NCI-H1694 treated with DMSO at 0.1 percent for 48 hours (cell line): Measurements from ENCODE around the gene ASF1A.
A peak's percentile ranks its signal among the peaks of the same experiment; 100 is the strongest.
"Not testable (repeated sequence)": the region's sequence is repeated elsewhere in the genome, so short reads cannot be mapped to it uniquely, and the experiment has no call there.

Experiments used
- DNase-seq: peaks from one replicate; lab custom pipeline; 2025; lab: John Stamatoyannopoulos, UW

Gene ASF1A

DNA sequence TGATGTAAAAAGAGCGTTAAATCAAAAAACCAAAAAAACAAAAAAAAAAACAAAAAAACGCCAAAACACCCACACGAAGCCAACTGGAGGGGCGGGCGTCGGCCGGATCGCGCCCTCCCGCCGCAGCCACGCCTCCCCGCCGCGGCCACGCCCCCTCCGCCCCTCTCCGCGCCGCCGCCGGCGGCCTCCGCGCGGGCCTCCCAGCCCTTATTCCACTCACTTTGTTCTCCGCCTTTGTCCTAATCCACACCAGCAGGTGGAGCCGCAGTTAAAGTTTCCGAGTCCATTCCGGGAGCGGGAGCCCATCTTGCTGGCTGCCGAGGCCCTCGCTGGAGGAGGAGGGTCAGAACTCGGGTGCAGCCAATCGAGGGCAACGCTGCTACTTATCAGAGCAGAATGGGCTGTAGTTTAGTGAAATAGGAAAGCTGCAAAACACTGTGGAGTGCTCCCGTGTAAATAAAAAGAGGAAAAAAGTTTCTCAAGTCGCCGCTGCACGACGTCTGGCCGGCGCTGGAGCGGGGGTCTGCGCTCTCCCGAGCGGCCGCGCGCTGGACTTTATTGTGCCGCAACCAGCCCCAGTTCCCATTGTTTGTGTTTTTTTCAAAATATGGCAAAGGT lies at the start of gene ASF1A:
ASF1A (plus strand) TSS at position 346 of the 618 bp plus-strand sequence; CDS start at position 608, 262 bp downstream.
- peak; percentile 93 for DNase-seq

DNA sequence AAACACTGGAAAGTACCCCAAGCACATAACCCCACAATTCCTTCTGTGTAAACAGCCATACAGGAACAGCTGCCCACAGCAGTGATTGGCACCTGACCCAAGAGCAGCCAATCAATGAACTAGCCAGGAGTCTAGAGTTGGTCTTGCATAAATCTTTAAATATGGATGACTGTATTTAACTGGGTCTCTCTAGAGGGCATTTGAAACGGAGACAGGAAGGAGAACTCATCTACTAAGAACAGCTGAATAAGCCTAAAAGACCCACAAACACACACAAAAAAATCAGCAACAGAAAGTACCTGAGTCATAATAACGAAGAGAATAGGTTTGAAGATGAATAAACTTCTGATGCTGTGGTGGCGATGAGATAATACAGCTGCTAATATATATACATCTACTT lies 49.0 kb upstream of the ASF1A start:
- no peak for DNase-seq

- no peak for DNase-seq
Measured at GRCh38 chr6:118853408-118853807, 40.5 kb upstream of the ASF1A start.

DNA sequence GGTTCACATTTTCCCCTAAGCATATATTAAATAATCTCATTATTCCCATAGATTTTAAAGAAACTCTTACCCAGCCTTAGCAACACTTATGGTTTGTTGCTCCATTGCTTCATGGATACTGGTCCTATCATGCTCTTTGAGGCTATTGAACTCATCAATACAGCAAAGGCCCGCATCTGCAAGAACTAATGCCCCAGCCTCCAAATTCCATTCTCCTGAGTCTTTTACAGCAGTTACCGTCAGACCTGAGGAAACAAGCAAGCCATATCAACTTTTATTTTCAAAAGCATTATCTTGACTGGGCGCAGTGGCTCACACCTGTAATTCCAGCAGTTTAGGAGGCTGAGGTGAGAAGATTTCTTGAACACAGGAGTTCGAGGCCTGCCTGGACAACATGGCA lies 37.7 kb upstream of the ASF1A start:
- DNase-seq: no peak

- no peak for DNase-seq
Measured at GRCh38 chr6:118859517-118860064, 34.4 kb upstream of the ASF1A start.

- no peak for DNase-seq
Measured at GRCh38 chr6:118860363-118860762, 33.6 kb upstream of the ASF1A start.

DNA sequence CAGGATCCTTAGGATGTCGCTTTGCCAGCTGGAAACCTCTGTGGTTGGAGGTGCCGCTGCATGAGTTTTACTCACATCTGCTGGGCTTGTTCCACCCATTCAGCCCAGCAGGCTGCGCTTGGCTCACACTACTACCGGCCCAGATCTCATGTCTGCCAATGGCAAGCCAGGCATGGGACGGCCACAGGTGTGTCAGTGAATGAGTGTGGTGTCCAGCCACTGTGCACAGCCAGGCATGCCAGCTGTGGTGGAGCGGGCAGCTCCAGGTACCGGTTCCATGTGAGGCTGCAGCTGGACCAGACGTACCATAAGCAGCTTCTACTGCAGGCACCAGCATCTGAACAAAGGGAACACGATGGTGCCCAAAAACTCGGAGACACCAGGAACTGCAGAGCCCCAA lies 33.1 kb upstream of the ASF1A start:
- no peak for DNase-seq

DNA sequence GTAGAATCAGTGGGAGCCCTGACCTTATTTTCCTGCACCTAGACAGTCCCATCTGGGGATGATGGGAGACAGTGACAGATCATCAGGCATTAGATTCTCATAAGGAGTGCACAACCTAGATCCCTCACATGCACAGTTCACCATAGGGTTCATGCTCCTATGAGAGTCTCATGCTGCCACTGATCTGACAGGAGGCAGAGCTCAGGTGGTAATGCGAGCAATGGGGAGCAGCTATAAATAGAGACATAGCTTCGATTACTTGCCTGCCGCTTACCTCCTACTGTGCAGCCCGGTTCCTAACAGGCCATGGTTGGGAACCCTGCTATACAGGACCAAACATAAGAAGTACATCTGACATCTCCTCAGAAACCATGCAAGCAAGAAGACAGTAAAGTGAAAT lies 31.5 kb upstream of the ASF1A start:
- DNase-seq: no peak

DNA sequence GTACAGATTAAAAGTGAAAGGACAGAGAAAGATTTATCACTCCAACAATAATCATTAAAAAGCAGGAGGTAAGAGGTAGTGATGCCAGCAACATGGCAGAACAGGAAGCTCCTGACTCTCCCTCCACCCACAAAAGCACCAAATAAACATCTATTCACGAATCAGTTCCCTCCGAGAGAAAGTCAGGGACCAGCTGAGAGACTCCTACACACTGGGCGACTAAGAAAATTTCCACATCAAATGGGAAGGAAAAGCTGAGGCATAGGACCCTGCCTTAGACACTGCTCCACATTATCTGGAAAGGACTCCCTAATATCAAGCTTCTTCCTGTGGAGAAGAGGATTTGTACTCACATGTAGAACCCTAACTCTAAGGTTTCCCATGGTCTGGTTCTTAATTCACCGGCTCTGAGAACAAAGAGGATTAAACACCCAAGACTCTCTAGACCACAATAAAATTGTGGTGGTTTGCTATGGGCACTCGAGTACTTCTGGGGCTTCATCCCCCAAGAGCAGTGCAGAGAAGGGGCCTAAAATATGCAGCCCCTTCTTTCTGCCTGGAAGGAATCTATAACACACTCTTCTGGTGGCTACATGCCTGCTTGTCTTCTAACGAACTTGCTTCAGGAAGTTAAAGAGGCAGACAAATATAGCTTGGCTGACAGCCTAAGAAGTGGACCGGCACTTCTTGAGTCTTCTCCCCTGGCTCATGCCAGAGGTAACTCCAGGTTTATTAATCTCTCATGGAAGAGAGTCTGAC lies 29.4 kb upstream of the ASF1A start:
- no peak for DNase-seq

GRCh38 chr6:118865100-118865391 lies 28.9 kb upstream of the ASF1A start:
- no peak for DNase-seq

DNA sequence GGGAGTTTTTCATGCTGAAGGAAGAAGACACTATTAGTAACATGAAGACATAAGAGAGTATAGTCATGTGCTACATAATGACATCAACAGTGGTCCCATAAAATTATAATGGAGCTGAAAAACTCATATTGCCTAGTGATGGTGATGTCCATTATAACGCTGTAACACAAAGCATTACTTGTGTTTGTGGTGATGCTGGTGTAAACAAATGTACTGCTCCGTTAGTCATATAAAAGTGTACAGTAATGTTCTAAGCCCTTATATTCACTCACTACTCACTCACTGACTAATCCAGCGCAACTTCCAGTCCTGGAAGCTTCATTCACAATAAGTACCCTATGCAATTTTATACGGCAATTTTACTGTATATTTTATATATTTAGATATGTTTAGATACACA lies 26.8 kb upstream of the ASF1A start:
- DNase-seq: no peak

DNA sequence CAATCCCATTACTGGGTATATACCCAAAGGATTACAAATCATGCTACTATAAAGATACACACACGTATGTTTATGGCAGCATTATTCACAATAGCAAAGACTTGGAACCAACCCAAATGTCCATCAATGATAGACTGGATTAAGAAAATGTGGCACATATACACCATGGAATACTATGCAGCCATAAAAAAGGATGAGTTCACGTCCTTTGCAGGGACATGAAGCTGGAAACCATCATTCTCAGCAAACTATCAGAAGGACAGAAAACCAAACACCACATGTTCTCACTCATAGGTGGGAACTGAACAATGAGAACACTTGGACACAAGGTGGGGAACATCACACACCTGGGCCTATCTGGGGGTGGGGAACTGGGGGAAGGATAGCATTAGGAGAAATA lies 25.1 kb upstream of the ASF1A start:
- DNase-seq: not testable (repeated sequence)

DNA sequence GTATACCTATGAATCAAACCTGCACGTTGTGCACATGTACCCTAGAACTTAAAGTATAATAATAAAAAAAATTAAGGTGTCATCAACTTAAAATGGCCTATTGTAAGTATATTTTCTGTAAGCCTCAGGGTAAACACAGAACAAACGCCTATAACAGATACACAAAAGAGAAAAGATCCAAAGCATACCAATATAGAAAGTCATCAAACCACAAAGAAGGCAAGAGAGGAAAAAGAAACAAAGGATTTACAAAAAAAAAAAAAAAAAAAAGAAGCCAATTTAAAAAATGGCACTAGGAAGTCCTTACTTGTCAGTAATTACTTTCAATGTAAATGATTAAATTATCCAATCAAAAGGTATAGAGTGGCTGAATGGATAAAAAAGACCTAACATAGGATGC lies 24.6 kb upstream of the ASF1A start:
- no peak for DNase-seq

- no peak for DNase-seq
Measured at GRCh38 chr6:118869894-118870589, 23.9 kb upstream of the ASF1A start.

DNA sequence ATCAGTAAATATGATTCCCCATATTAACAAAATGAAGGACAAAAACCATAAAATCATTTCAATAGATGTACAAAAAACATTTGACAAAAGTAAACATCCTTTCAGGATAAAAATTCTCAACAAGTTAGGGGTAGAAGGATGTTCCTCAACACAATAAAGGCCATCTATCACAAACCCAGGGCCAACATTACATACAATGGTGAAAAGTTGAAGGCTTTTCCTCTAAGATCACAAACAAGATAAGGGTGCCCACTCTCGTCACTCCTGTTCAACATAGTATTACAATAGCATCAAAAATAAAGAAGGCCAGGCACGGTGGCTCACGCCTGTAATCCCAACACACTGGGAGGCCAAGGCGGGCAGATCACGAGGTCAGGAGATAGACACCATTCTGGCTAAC lies 22.6 kb upstream of the ASF1A start:
- no peak for DNase-seq

DNA sequence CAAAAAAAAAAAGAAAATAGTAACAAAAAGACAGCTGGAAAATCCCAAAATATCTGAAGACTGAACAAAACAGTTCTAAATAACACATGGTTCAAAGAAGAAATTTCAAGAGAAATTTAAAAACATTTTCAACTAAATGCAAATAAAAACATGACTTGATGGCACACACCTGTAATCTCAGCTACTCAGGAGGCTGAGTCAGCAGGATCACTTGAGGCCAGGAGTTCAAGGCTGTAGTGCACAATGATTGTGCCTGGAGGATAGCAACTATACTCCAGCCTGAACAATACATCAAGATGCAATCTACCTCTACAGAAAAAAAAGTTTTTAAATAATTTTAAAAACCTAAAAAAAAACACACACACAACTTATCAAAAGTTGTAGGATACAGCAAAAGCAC lies 21.6 kb upstream of the ASF1A start:
- no peak for DNase-seq

- no peak for DNase-seq
Measured at GRCh38 chr6:118872726-118873125, 21.2 kb upstream of the ASF1A start.

GRCh38 chr6:118873239-118873638 lies 20.7 kb upstream of the ASF1A start:
- no peak for DNase-seq

DNA sequence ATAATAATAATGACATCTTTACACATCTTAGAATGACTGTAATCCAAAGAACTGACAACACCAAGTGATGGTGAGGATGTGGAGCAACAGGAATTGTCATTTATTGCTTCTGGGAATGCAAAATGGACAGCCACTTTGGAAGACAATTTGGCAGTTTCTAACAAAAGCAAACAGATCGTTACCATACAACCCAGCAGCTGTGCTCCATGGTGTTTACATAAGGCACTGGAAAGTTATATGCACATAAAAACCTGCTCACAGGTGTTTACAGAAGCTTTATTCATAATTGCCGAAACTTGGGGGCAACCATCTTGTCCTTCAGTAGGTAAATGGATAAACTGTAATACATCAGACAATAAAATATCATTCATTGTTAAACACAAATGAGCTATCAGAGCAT lies 18.3 kb upstream of the ASF1A start:
- no peak for DNase-seq

DNA sequence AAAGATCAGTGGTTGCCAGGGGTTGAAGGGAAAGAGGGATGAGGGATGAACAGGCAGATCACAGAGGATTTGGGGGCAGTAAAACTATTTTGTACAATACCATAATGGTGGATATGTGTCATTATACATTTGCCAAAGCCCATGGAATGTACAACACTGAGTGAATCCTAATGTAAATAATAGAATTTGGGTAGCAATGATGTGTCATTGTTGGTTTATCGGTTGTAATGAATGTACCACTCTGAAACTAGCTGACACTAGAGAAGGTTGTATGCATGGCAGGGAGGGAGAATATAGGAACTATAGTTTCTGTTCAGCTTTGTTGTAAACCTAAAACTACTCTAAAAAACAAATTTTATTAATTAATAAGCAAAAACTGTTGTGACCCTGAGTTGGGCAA lies 17.8 kb upstream of the ASF1A start:
- no peak for DNase-seq

DNA sequence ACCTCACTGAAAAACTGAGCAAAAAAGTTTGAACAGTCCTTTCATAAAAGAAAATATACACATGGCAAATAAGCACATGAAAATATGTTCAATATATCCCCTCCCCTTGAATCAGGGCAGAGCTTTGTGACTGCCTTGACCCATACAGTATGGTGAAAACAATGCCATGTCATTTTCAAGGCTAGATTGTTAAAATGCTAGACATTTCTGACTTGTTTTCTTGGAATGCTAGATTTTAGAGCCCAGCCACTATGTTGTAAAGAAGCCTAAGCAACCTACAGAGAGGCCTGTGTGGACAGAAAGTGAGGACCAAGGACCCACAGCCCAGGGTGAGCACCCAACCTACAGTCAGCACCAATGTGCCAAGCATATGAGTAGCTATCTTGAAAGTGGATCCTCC lies 17.1 kb upstream of the ASF1A start:
- no peak for DNase-seq

DNA sequence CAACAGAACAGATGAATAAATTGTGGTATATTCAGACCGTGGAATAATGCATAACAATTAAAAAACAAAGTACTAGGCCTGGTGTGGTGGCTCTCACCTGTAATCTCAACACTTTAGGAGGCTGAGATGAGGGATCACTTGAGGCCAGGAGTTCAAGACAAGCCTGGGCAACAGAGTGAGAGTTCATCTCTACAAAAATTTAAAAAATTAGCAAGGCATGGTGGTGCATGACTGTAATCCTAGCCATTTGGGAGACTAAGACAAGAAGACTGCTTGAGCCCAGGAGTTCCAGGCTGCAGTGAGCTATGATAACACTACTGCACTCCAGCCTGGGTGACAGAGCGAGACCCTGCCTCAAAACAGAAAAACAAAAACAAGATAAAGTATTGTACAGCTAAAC lies 16.1 kb upstream of the ASF1A start:
- no peak for DNase-seq
